Lung (tissue), 12 donors: ENCODE measurements around the gene ITPA. TPM values are rescaled to one million over a fixed set of nuclear protein-coding genes. Genes with fewer than 3 reads are reported as not detected.

ENCODE experiments used
- ATAC-seq: fragments of 200-7000 bp; cut with Tn5 transposase; one replicate; pipeline ENCODE4 v1.9.1; 2020; ENCODE audit warnings: moderate number of reproducible peaks; ENCODE audit not compliant: insufficient read depth, low FRiP score
- DNase-seq, 3 donors: peaks; one replicate each; pipeline ENCODE4 v3.0.0-alpha.2; 2013 to 2017
- H3K27ac ChIP-seq, 2 donors: one replicate each; pipeline ENCODE4 v1.5.1; 2013; ENCODE audit warnings: mild to moderate bottlenecking in 2 of 2, moderate library complexity in 2 of 2, control low read depth in 1 of 2, inconsistent platforms in 1 of 2, low read depth in 1 of 2, low read length in 1 of 2
- H3K27me3 ChIP-seq, 3 donors: one replicate each; pipeline ENCODE4 v1.5.1; 2013; ENCODE audit warnings: low read length in 2 of 3; ENCODE audit not compliant: control insufficient read depth in 3 of 3, insufficient read depth in 3 of 3
- H3K36me3 ChIP-seq, 4 donors: one replicate each; pipeline ENCODE4 v1.5.1; 2013; ENCODE audit warnings: low read length in 4 of 4, mild to moderate bottlenecking in 1 of 4, moderate library complexity in 1 of 4; ENCODE audit not compliant: control insufficient read depth in 4 of 4, insufficient read depth in 4 of 4
- H3K4me1 ChIP-seq, 5 donors: one replicate each; pipeline ENCODE4 v1.5.1; 2013; ENCODE audit warnings: low read length in 5 of 5, mild to moderate bottlenecking in 2 of 5, moderate library complexity in 1 of 5; ENCODE audit not compliant: control insufficient read depth in 5 of 5, insufficient read depth in 5 of 5
- H3K4me3 ChIP-seq: one replicate; pipeline ENCODE4 v1.5.1; 2013; ENCODE audit warnings: mild to moderate bottlenecking, control low read depth, moderate library complexity
- H3K9ac ChIP-seq, 2 donors: one replicate each; pipeline ENCODE4 v1.5.1; 2013; ENCODE audit warnings: low read length in 2 of 2, control low read depth in 1 of 2; ENCODE audit not compliant: insufficient read depth in 1 of 2
- H3K9me3 ChIP-seq, 4 donors: one replicate each; pipeline ENCODE4 v1.5.1; 2013; ENCODE audit warnings: low read length in 3 of 4, mild to moderate bottlenecking in 1 of 4, moderate library complexity in 1 of 4; ENCODE audit not compliant: control insufficient read depth in 4 of 4, insufficient read depth in 3 of 4
- CTCF ChIP-seq: IDR thresholded peaks from 2 replicates; pipeline ENCODE4 v1.5.1; 2012; ENCODE audit warnings: mild to moderate bottlenecking; ENCODE audit errors: control extremely low read depth, extremely low read depth
- WGBS, 2 donors: extraction: QIAGEN DNeasy Blood & Tissue Kit; methylation state at CpG; one replicate each; pipeline ENCODE4 v1.1.7; 2013; 5-methylcytosine and 5-hydroxymethylcytosine counted together
- polyA plus RNA-seq, 2 donors: library from polyadenylated mRNA; stranded (reverse); fragments of 200-250 nt; gene quantifications; one replicate each; pipeline ENCODE4 v1.2.1, GENCODE V29; 2013
- total RNA-seq, 2 donors: library from RNA; depleted of rRNA in 1 of 2; stranded (reverse); fragments of >200 nt in 1 of 2; gene quantifications; one replicate each; pipeline ENCODE4 v1.2.1, GENCODE V29; 2014 to 2021
- donor health status: control.
- donor health status: control.
- donor health status: Bipolar disorder and iron deficiency.
- donor health status: healthy.
- donor health status: DM: yes; HTN: yes; CAD: no.

The ITPA gene
- total and polyA plus RNA-seq, 4 donors = 32.7 to 95.8 (median 66.1) TPM

DNA sequence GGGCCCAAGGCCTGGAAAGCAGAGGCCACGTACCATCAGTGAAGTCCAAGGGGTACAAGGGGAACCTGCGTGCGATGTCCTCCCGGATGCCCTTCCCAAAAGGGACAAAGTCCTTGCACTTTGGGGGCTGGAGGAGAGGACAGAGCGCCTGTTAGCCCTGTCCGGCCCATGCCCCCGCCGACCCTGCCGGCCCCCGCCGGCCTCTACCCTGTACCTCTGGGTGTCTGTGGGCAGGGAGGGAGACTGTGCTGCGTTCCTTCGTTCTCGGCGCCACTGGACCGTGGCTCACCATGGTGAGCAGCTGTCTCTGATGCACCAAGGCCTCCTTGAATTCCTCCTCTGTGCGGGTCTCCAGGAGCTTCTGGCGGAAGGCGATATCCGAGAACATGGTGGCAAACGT lies 21.8 kb downstream of the ITPA start:
- no peak for TF ChIP-seq CTCF
- no peaks in the 10 kb centered on the region for H3K4me1 ChIP-seq
- no peak overlapping the region for H3K27ac ChIP-seq
- H3K27me3 ChIP-seq = peaks cover 0 to 4% (median 4%) of the 10 kb centered on the region in 3 donors
- WGBS, 2 donors = 95 to 98% methylated on average over 21 of the region's 21 CpGs
- no peak overlapping the region for H3K9ac ChIP-seq
- no peak for ATAC-seq
- H3K4me3 ChIP-seq = no peak overlapping the region
- no peaks in the 10 kb centered on the region for H3K9me3 ChIP-seq
- peaks cover 0 to 7% (median 0%) of the 10 kb centered on the region in 4 donors for H3K36me3 ChIP-seq
- DNase-seq = no peak

- DNase-seq = no peak
- no peak overlapping the region for H3K9ac ChIP-seq
- H3K9me3 ChIP-seq = no peaks in the 10 kb centered on the region
- no peak for TF ChIP-seq CTCF
- H3K27ac ChIP-seq = no peak overlapping the region
- no peak overlapping the region for H3K4me3 ChIP-seq
- WGBS, 2 donors = 91 to 95% methylated on average over 15 of the region's 15 CpGs
- H3K36me3 ChIP-seq = peaks cover 0 to 2% (median 0%) of the 10 kb centered on the region in 4 donors
- no peak for ATAC-seq
- H3K4me1 ChIP-seq = no peaks in the 10 kb centered on the region
- peaks cover 0 to 13% (median 10%) of the 10 kb centered on the region in 3 donors for H3K27me3 ChIP-seq
These were observed 22.7 kb downstream of the ITPA start for GRCh38 chr20:3231889-3232588.

DNA sequence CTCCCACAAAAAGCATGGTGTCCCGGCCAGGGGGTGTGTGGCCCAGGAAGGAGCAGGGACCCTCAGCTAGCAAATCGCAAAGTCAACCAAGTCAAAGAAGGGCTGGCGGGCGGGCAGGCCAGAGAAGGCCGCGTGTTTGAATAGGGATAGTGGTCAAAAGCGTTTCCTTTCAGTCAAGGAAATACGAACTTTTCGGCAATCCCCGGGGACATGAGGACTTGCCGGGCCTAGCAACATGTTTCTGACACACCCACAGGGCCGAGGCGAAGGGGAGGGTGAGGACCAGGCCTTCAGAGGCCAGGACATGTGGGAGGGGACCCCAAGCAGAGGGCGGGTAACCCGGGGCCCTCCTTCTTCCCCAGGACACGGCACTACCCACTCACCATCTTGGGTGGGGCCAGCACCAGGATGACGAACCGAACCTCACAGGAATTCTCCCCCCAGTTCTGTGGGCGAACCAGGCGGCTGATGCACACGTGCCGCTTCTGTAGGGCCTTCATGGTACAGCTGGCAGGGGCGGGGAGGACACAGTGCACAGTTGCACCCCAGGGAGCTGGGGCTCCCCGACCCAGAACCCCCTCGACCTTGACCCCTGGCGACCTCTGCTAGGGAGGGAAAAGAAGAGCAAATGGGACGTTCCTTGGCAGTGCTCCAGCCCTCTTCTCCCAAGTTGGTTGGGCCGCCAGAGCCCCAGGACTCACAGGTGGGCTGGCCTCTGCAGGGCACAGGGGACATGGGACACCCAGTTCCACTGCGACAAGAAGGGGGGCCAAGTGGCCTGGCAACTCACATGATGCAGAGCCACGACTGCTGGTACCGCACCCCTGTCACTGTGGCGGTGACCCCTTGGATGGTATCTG lies 24.1 kb downstream of the ITPA start:
- no peak overlapping the region for H3K4me3 ChIP-seq
- WGBS, 2 donors = 87 to 93% methylated on average over 31 to 32 of the region's 32 CpGs
- no peak for TF ChIP-seq CTCF
- no peaks in the 10 kb centered on the region for H3K36me3 ChIP-seq
- no peaks in the 10 kb centered on the region for H3K9me3 ChIP-seq
- H3K9ac ChIP-seq = no peak overlapping the region
- peaks cover 0 to 7% (median 0%) of the 10 kb centered on the region in 5 donors for H3K4me1 ChIP-seq
- no peak overlapping the region for H3K27ac ChIP-seq
- DNase-seq (no peak), ATAC-seq (no peak)
- H3K27me3 ChIP-seq = peaks cover 0 to 26% (median 19%) of the 10 kb centered on the region in 3 donors
